WTC11 (cell line): ENCODE results near the gene SEZ6L.

ENCODE experiments used
- IRF2 ChIP-seq: sonication (generic); formaldehyde crosslinking; IDR thresholded peaks from 2 replicates; pipeline ENCODE4 v1.8.0; 2022; ENCODE audit warnings: low read depth, missing genetic modification reagents, borderline replicate concordance
- TF ChIP-seq, protein P1 (sequence below): fragments of 200-600 bp; IDR thresholded peaks from 2 replicates; pipeline ENCODE4 v1.8.0; 2022; ENCODE audit warnings: antibody characterized with exemption
- TF ChIP-seq, protein P2 (sequence below): sonication (generic); formaldehyde crosslinking; IDR thresholded peaks from 2 replicates; pipeline ENCODE4 v1.8.0; 2023; ENCODE audit warnings: missing genetic modification reagents
- TF ChIP-seq, protein P3 (sequence below): sonication (generic); formaldehyde crosslinking; IDR thresholded peaks from 2 replicates; pipeline ENCODE4 v1.8.1; 2023; ENCODE audit warnings: mild to moderate bottlenecking, missing genetic modification reagents, moderate library complexity
- TF ChIP-seq, protein P4 (sequence below): fragments of 250-450 bp; sonication (Bioruptor Pico); IDR thresholded peaks from 2 replicates; pipeline ENCODE4 v1.8.0; 2021; ENCODE audit warnings: mild to moderate bottlenecking
- TF ChIP-seq, protein P5 (sequence below): sonication (generic); formaldehyde crosslinking; IDR thresholded peaks from 2 replicates; pipeline ENCODE4 v1.8.0; 2022; ENCODE audit warnings: mild to moderate bottlenecking, missing genetic modification reagents

DNA sequence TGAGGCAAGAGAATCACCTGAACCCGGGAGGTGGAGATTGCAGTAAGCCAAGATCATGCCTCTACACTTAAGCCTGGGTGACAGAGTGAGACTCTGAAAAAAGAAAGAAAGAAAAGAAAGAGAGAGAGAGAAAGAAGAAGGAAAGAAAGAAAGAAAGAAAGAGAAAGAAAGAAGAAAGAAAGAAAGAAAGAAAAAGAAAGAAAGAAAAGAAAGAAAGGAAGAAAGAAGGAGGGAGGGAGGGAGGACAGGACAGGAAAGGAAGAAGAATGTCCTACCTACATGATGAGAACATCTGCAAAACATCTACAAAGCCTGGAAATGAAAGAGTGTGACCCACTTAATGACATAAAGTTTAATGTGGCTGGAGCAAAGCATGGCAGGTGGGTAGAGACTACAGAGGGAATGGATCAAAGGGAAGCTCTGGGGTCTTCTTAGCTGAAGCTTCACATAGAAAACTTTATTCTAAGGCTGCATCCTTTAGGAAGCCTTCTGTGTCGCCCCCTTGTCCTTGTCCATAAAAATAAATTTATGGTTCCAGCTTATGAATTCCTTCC lies 147.5 kb downstream of the SEZ6L start:
- TF ChIP-seq, protein P1, sequence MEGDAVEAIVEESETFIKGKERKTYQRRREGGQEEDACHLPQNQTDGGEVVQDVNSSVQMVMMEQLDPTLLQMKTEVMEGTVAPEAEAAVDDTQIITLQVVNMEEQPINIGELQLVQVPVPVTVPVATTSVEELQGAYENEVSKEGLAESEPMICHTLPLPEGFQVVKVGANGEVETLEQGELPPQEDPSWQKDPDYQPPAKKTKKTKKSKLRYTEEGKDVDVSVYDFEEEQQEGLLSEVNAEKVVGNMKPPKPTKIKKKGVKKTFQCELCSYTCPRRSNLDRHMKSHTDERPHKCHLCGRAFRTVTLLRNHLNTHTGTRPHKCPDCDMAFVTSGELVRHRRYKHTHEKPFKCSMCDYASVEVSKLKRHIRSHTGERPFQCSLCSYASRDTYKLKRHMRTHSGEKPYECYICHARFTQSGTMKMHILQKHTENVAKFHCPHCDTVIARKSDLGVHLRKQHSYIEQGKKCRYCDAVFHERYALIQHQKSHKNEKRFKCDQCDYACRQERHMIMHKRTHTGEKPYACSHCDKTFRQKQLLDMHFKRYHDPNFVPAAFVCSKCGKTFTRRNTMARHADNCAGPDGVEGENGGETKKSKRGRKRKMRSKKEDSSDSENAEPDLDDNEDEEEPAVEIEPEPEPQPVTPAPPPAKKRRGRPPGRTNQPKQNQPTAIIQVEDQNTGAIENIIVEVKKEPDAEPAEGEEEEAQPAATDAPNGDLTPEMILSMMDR: no peak
- TF ChIP-seq, protein P2, sequence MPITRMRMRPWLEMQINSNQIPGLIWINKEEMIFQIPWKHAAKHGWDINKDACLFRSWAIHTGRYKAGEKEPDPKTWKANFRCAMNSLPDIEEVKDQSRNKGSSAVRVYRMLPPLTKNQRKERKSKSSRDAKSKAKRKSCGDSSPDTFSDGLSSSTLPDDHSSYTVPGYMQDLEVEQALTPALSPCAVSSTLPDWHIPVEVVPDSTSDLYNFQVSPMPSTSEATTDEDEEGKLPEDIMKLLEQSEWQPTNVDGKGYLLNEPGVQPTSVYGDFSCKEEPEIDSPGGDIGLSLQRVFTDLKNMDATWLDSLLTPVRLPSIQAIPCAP (CRISPR knock-in tag): no peak
- TF ChIP-seq, protein P3, sequence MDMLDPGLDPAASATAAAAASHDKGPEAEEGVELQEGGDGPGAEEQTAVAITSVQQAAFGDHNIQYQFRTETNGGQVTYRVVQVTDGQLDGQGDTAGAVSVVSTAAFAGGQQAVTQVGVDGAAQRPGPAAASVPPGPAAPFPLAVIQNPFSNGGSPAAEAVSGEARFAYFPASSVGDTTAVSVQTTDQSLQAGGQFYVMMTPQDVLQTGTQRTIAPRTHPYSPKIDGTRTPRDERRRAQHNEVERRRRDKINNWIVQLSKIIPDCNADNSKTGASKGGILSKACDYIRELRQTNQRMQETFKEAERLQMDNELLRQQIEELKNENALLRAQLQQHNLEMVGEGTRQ (CRISPR knock-in tag): no peak
- TF ChIP-seq IRF2: no peak
- TF ChIP-seq, protein P4, sequence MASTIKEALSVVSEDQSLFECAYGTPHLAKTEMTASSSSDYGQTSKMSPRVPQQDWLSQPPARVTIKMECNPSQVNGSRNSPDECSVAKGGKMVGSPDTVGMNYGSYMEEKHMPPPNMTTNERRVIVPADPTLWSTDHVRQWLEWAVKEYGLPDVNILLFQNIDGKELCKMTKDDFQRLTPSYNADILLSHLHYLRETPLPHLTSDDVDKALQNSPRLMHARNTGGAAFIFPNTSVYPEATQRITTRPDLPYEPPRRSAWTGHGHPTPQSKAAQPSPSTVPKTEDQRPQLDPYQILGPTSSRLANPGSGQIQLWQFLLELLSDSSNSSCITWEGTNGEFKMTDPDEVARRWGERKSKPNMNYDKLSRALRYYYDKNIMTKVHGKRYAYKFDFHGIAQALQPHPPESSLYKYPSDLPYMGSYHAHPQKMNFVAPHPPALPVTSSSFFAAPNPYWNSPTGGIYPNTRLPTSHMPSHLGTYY (CRISPR knock-in tag): no peak
- TF ChIP-seq, protein P5, sequence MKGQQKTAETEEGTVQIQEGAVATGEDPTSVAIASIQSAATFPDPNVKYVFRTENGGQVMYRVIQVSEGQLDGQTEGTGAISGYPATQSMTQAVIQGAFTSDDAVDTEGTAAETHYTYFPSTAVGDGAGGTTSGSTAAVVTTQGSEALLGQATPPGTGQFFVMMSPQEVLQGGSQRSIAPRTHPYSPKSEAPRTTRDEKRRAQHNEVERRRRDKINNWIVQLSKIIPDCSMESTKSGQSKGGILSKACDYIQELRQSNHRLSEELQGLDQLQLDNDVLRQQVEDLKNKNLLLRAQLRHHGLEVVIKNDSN (CRISPR knock-in tag): no peak
